Peyer's patch (tissue), 4 donors: ENCODE data around the gene TRIM46.

Experiments
- POLR2A ChIP-seq, 2 donors: fragments of 450-650 bp; IDR thresholded peaks; one replicate each; pipeline ENCODE4 v1.5.1; 2017; ENCODE audit warnings: antibody characterized with exemption in 2 of 2, mild to moderate bottlenecking in 2 of 2, moderate library complexity in 2 of 2
- TF ChIP-seq, protein P1 (sequence below), 6 experiments: fragments of 450-650 bp in 4 of 6; fragments of 200-600 bp in 2 of 6; sonication (generic) in 1 of 6; IDR thresholded peaks; one replicate each; pipeline ENCODE4 v1.5.1; 2017 to 2019; ENCODE audit warnings: antibody characterized with exemption in 6 of 6, mild to moderate bottlenecking in 3 of 6, moderate library complexity in 1 of 6

DNA sequence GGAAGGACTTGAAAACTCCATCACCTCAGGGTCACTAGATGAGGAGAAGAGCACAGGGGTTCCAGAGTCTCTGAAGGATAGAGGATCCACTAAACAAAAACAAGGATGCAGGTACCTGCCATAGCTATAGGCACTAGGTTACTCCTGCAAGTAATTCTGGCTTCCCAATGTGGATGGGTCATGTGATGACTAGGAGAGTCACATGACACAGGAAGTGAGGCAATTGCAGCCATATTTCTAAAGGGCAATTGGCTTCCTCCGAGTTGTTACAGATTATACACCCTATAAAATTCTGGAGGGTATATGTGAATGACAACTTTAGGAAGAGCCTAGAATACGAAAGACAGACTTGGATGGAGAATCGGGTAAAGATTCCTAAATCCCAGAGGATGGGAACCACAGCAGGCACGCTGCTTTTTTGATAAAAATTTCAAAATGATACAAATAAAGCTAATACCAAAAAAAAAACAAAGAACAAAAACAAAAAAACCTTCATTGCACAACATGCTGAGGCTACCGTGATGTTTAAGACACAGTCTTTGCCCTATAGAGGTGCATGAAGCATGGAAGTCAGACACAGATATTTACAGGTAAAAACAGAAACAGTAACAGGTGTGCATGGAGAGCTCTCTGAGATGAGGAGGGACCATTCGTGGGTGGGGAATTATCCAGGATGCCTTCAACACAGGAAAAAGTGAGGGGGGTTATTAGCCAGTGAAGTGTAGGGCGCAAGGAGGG lies 45.4 kb downstream of the TRIM46 start:
- TF ChIP-seq, protein P1, sequence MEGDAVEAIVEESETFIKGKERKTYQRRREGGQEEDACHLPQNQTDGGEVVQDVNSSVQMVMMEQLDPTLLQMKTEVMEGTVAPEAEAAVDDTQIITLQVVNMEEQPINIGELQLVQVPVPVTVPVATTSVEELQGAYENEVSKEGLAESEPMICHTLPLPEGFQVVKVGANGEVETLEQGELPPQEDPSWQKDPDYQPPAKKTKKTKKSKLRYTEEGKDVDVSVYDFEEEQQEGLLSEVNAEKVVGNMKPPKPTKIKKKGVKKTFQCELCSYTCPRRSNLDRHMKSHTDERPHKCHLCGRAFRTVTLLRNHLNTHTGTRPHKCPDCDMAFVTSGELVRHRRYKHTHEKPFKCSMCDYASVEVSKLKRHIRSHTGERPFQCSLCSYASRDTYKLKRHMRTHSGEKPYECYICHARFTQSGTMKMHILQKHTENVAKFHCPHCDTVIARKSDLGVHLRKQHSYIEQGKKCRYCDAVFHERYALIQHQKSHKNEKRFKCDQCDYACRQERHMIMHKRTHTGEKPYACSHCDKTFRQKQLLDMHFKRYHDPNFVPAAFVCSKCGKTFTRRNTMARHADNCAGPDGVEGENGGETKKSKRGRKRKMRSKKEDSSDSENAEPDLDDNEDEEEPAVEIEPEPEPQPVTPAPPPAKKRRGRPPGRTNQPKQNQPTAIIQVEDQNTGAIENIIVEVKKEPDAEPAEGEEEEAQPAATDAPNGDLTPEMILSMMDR (IDR thresholded peaks at IDR 0.05), result no peak
- no peak for TF ChIP-seq POLR2A (IDR thresholded peaks at IDR 0.05)
